Measurements from ENCODE around the gene PRKCB.

- no peak for TF ChIP-seq CTCF (conservative IDR thresholded peaks at IDR 0.05; ENCODE audit: low read depth in 2 of 2)
- TF ChIP-seq POLR2AphosphoS5 (IDR thresholded peaks at IDR 0.05; ENCODE audit: low read depth), result no peak
- no peak for TF ChIP-seq EZH2phosphoT487 (IDR thresholded peaks at IDR 0.05; ENCODE audit: unreplicated experiment)
- TF ChIP-seq REST (IDR thresholded peaks at IDR 0.05; ENCODE audit: unreplicated experiment), result no peak
- TF ChIP-seq ZNF114 (CRISPR knock-in tag; IDR thresholded peaks at IDR 0.05), result no peak
- TF ChIP-seq CREB1 (CRISPR knock-in tag; IDR thresholded peaks at IDR 0.05; ENCODE audit: low read depth), result no peak
- TF ChIP-seq EZH2 (IDR thresholded peaks at IDR 0.05; ENCODE audit: low read depth, unreplicated experiment), result no peak
- TF ChIP-seq, protein P1, sequence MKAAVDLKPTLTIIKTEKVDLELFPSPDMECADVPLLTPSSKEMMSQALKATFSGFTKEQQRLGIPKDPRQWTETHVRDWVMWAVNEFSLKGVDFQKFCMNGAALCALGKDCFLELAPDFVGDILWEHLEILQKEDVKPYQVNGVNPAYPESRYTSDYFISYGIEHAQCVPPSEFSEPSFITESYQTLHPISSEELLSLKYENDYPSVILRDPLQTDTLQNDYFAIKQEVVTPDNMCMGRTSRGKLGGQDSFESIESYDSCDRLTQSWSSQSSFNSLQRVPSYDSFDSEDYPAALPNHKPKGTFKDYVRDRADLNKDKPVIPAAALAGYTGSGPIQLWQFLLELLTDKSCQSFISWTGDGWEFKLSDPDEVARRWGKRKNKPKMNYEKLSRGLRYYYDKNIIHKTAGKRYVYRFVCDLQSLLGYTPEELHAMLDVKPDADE (IDR thresholded peaks at IDR 0.05), result no peak
- TF ChIP-seq STAT1 (IDR thresholded peaks at IDR 0.05; ENCODE audit: unreplicated experiment), result no peak
- no peak for TF ChIP-seq NANOG (IDR thresholded peaks at IDR 0.05; ENCODE audit: borderline replicate concordance)
- TF ChIP-seq ZNF331 (CRISPR knock-in tag; IDR thresholded peaks at IDR 0.05; ENCODE audit: low read depth), result no peak
Observed at GRCh38 chr16:24094660-24095059, 258.9 kb downstream of the PRKCB start.
